ENCODE measurements around the gene CSGALNACT2.

Gene CSGALNACT2

GRCh38 chr10:43230909-43231522 lies 92.8 kb downstream of the CSGALNACT2 start:
- no peak for DNase-seq

GRCh38 chr10:43231523-43232078 lies 93.4 kb downstream of the CSGALNACT2 start:
- DNase-seq = no peak

GRCh38 chr10:43233601-43234430 lies 95.6 kb downstream of the CSGALNACT2 start:
- DNase-seq = no peak

GRCh38 chr10:43234471-43235041 lies 96.3 kb downstream of the CSGALNACT2 start:
- DNase-seq = no peak
